Activated CD8-positive, alpha-beta memory T cell treated with anti-CD3 and anti-CD28 coated beads for 4 hours (primary cell): ENCODE measurements around the gene AGBL5.
A peak's percentile ranks its signal among the peaks of the same experiment; 100 is the strongest.

Experiments used
- DNase-seq, 2 donors: peaks; one replicate each; pipeline ENCODE4 v3.0.0-alpha.2; 2020; ENCODE audit warnings: low read depth in 2 of 2

Gene AGBL5

DNA sequence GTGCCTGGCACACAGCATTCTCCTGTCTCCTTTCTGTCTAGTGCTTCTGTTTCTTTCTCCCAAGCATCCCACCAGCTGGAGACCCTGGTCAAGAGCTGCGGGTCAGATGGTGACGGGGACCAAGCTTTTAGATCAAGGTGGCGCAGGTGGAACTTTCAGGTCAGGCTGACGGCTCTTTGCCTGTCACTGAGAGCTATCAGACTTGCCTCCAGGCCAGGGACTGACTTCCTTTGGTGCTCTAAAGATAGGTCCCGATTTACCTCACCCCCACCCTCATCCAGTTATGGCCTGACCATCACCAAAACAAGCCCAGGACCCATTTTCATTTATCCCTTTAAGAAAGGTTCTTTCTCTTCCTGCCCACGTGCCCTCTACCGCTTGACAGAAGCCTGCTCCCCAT lies 25.8 kb downstream of the AGBL5 start:
- DNase-seq: no peak

DNA sequence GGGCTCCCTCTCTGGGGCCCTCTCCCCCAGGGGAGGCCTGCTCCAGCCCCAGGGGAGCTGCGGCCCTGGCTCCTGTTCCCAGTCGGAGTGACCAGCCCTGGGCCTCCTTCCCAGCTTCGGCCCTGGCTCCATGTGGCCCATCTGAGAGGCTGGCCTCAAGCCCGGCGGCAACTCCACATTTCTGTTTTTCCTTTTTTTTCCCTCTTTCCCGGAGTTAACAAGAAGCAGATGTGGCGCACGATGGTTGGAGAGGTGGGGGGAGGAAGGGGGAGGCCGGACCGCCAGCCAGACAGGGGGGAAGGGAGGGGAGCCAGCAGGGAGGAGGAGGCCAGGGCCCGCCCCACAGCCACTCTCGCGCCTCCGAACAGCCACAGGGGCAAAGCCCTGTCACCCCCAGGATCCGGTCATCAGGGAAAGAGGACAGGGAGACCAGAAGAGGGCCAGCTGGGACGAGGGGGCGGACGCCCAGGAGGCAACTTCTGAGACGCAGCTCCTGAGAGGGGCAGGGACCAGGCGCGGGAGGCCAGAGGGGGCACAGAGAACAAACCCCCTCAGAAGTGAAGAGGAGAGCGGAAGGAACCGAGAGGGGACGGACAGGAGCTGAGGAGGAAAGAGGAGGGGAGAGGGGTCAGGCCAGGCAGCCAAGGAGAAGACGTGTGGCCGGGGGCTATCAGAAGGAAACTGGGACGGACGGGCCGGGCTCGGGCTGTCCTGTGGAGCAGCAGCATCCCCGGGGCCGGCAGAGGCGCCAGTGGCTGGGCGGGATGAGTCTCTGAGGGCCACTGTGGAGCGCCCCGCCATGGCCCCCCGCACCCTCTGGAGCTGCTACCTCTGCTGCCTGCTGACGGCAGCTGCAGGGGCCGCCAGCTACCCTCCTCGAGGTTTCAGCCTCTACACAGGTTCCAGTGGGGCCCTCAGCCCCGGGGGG lies 27.1 kb downstream of the AGBL5 start, which contains the start of gene EMILIN1:
Gene EMILIN1 (plus strand): TSS at position 349 of the 928 bp plus-strand sequence. CDS start 451 bp downstream, at position 800.
- no peak for DNase-seq

DNA sequence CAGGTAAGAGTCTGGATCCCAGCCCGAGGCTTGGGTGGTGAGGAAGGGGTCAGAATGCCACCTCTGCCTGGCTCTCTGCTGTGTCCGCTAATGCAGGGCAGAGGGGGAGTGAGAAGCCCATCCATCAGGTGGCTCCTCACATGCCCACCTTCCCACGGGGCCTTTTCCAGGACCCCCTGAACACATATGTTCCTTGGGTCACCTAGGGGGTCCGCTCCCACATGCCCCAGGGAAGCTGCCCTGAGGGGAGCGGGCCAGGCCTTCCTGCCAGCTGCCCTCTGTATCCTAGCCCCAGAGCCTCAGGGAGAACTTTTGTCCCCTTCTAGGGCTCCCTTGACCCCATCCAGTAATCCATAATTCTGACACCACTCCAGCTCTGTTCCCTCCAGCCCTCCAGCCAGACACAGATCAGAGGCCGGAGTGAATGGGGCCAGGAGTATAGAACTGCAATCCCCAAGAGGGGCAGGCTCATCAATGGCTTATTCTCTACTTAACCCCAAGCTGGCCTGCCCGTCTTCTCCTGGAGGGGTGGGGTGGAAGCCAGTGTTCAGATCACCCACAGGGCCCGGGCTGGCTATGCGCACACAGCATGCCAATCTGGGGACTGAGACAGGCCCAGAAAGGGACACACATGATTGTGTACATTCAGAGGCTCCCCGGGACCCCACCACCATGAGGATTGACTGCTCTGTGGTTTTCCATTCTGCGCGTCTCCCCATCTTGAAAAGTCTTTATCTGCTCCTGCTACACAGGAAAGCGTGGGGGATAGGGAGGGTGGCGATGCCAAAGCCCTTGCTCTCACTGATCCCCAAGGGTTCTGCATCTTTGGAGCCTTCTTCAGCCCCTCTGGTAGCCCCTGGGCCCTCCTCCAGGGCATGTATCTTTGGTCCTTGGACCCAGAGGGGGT lies 28.0 kb downstream of the AGBL5 start:
- DNase-seq: no peak

DNA sequence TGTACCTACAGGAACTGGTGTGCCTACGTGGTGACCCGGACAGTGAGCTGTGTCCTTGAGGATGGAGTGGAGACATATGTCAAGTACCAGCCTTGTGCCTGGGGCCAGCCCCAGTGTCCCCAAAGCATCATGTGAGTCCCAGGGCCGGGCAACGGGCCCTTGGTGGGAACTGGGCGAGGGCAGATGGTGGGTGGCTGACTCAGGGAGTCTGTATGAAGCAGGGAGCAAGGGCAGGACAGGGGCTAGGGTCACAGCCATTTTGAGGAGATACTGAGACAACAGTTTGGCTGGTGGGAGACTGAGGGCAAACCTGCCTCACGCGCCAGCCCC lies 28.6 kb downstream of the AGBL5 start:
- DNase-seq: no peak

DNA sequence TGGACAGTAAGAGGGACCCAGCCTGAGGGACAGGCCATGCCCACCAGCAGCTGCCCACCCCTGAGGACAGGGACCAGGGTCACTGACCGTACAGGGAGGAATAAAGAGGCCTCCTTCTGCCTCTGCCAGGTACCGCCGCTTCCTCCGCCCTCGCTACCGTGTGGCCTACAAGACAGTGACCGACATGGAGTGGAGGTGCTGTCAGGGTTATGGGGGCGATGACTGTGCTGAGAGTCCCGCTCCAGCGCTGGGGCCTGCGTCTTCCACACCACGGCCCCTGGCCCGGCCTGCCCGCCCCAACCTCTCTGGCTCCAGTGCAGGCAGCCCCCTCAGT lies 29.1 kb downstream of the AGBL5 start:
- no peak for DNase-seq

DNA sequence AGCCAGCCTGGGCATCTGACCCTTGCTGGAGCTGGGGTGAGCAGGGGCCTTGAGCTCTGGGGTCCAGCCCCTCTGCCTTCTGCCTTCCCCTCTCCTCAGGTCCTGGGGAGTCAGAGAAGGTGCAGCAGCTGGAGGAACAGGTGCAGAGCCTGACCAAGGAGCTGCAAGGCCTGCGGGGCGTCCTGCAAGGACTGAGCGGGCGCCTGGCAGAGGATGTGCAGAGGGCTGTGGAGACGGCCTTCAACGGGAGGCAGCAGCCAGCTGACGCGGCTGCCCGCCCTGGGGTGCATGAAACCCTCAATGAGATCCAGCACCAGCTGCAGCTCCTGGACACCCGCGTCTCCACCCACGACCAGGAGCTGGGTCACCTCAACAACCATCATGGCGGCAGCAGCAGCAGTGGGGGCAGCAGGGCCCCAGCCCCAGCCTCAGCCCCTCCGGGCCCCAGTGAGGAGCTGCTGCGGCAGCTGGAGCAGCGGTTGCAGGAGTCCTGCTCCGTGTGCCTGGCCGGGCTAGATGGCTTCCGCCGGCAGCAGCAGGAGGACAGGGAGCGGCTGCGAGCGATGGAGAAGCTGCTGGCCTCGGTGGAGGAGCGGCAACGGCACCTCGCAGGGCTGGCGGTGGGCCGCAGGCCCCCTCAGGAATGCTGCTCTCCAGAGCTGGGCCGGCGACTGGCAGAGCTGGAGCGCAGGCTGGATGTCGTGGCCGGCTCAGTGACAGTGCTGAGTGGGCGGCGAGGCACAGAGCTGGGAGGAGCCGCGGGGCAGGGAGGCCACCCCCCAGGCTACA lies 30.7 kb downstream of the AGBL5 start:
- no peak for DNase-seq

DNA sequence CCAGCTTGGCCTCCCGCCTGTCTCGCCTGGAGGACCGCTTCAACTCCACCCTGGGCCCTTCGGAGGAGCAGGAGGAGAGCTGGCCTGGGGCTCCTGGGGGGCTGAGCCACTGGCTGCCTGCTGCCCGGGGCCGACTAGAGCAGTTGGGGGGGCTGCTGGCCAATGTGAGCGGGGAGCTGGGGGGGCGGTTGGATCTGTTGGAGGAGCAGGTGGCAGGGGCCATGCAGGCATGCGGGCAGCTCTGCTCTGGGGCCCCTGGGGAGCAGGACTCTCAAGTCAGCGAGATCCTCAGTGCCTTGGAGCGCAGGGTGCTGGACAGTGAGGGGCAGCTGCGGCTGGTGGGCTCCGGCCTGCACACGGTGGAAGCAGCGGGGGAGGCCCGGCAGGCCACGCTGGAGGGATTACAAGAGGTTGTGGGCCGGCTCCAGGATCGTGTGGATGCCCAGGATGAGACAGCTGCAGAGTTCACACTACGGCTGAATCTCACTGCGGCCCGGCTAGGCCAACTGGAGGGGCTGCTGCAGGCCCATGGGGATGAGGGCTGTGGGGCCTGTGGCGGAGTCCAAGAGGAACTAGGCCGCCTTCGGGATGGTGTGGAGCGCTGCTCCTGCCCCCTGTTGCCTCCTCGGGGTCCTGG lies 31.4 kb downstream of the AGBL5 start:
- DNase-seq: no peak

DNA sequence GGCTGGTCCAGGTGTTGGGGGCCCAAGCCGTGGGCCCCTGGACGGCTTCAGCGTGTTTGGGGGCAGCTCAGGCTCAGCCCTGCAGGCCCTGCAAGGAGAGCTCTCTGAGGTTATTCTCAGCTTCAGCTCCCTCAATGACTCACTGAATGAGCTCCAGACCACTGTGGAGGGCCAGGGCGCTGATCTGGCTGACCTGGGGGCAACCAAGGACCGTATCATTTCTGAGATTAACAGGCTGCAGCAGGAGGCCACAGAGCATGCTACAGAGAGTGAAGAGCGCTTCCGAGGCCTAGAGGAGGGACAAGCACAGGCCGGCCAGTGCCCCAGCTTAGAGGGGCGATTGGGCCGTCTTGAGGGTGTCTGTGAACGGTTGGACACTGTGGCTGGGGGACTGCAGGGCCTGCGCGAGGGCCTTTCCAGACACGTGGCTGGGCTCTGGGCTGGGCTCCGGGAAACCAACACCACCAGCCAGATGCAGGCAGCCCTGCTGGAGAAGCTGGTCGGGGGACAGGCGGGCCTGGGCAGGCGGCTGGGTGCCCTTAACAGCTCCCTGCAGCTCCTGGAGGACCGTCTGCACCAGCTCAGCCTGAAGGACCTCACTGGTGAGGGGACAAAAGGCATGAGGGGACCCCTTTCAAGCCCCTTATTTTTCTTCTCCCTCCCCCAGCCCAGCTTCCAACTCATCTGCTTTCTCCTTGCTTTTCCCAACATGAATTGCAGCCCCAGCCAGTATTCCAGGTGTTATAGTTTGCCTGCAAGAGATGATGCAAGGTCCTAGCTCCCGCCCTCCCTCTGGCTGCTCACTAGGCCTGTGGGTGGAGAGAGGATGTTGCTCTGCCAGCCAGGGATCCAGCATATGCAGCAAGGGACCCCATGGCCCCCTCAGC lies 32.2 kb downstream of the AGBL5 start:
- DNase-seq: no peak

DNA sequence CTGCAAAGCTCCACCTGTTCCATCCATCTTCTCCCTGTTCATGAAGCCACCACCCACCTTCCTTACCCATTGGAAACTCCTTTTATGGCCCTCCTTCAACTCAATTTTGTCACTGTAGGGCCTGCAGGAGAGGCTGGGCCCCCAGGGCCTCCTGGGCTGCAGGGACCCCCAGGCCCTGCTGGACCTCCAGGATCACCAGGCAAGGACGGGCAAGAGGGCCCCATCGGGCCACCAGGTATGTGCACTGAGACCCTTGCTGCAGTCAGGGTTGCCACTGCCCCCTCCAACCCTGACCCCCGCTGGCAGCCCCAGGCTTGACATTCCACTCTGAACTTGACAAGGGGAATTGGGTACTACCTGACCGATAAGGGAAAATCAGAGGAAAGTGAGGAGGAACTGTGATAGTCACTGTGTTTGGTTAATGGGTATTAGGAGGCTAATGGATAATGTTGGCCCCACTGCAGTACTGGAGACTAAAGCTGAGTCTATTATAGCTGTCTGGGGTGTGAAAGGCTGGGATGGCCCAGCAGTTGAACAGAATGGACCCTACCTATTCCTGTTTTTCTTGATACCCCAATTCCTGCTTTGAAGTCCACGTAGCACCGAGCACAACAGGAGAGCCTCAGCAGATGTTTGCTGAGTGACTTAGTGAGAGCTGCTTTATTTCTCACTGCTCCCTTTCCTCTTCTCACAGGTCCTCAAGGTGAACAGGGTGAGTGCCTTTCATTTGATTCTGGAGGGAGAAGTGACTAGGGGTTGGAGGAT lies 33.0 kb downstream of the AGBL5 start:
- no peak for DNase-seq

DNA sequence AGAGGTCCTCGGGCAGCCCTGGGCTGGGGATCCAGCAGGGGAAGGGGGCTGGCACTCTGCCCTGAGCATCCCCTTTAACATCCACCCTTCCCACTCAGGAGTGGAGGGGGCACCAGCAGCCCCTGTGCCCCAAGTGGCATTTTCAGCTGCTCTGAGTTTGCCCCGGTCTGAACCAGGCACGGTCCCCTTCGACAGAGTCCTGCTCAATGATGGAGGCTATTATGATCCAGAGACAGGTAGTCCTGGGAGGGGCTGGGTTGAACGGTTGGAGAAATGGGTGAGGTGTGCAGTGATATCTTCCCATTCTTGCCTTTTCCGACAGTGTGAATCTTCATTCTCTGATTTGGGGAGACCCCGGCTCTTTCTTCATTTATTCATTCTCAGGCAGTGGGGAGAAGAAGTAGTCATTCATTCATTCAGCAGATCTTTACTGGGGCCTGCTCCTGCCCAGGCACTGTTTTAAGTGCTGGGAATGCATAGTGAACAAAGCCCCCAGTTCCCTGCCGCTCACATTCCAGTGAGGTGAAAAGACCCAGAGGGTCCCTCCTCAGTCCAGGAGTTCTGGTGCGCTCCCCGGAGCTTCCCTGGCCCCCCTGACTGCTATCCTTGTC lies 33.7 kb downstream of the AGBL5 start:
- DNase-seq: no peak

DNA sequence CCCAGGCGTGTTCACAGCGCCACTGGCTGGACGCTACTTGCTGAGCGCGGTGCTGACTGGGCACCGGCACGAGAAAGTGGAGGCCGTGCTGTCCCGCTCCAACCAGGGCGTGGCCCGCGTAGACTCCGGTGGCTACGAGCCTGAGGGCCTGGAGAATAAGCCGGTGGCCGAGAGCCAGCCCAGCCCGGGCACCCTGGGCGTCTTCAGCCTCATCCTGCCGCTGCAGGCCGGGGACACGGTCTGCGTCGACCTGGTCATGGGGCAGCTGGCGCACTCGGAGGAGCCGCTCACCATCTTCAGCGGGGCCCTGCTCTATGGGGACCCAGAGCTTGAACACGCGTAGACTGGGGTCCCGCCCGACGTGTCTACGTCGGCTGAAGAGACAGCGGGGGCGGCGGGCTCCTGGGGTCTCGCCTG lies 34.2 kb downstream of the AGBL5 start:
- no peak for DNase-seq

DNA sequence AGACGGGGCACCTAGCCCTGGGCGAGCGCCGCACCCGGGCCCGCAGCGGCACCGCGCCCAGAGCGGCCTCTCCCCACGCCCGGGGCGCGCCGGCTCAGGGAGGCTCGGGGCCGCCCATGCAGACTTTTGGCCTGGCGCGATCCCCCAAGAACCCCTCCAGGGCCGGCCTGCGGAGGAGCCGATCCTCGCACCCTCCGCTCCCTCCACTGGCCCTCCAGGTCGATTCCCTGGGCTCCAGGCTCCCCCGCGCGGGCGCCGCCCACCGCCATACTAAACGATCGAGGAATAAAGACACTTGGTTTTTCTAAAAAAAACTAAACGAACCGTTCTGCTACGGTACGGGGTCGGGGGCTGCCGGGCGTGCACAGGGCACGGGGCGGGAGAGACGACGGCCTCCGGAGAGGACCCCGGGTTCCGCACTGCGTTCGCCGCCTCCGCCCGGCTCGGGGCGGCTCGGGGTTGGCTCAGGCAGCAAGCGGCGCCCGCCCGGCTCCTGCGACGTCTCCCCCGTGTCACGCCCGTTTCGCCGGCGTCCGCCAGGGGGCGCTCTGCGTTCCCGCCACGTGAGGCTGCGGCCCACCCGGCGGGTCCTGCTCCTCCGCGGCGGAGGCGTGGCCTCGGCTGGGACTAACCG lies 34.7 kb downstream of the AGBL5 start:
- DNase-seq: peak; percentile 93 to 97

DNA sequence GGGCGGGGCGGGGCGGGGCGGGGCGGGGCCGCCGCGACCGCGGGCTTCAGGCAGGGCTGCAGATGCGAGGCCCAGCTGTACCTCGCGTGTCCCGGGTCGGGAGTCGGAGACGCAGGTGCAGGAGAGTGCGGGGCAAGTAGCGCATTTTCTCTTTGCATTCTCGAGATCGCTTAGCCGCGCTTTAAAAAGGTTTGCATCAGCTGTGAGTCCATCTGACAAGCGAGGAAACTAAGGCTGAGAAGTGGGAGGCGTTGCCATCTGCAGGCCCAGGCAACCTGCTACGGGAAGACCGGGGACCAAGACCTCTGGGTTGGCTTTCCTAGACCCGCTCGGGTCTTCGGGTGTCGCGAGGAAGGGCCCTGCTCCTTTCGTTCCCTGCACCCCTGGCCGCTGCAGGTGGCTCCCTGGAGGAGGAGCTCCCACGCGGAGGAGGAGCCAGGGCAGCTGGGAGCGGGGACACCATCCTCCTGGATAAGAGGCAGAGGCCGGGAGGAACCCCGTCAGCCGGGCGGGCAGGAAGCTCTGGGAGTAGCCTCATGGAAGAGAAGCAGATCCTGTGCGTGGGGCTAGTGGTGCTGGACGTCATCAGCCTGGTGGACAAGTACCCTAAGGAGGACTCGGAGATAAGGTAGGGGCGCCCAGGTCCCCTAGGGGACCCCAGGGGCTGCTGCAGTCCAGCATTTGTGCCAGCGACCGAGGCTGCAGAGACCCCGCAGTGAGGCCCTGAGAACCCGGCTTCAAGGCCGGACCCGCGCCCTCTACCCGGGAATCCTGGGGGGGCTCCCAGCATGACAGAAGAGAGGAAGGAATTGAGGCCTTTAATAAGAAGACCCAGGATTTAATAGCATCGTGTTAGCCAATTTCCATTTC lies 35.5 kb downstream of the AGBL5 start, which contains the start of gene KHK:
Gene KHK (plus strand): TSS at position 49 of the 870 bp plus-strand sequence. CDS start 488 bp downstream, at position 537.
- no peak for DNase-seq

DNA sequence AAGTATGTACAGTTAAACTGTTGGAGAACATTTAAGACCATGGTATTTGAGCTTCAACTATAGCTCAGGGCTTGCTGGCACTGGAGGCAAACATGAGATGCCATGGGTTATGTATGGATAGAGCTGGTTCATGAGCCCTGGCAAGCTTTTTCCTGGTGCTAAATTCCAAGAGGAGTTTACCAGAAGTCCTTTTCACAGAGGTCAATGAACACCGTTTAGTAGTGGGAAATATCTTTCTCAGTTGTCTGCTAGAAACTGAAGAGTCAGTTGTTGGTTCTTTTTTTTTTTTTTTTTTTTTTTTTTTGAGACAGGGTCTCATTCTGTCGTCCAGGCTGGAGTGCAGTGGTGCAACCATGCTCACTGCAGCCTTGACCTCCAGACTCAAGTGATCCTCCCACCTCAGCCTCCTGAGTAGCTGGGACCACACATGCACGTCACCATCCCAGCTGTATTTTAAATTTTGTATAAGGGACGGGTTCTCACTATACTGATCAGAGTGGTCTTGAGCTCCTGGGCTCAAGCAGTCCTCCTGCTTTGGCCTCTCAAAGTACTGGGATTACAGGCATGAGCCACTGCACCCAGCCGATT lies 36.4 kb downstream of the AGBL5 start:
- DNase-seq: no peak

DNA sequence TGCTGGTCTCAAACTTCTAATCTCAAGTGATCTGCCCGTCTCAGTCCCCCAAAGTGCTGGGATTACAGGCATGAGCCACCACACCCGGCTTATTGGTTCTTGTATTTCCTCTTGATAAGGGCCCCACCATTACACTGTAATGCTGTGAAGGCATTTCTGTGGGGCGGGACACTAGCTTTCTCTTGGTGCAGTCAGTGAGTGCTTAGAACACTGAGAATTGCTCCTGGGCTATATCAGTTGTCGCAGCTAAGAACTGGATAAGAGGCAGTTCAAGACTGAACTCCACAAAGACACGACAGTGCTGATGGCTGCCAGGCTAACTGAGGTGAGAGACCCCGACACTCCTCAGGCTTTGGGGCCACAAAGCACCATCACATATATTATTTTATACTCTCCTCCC lies 37.2 kb downstream of the AGBL5 start:
- no peak for DNase-seq

DNA sequence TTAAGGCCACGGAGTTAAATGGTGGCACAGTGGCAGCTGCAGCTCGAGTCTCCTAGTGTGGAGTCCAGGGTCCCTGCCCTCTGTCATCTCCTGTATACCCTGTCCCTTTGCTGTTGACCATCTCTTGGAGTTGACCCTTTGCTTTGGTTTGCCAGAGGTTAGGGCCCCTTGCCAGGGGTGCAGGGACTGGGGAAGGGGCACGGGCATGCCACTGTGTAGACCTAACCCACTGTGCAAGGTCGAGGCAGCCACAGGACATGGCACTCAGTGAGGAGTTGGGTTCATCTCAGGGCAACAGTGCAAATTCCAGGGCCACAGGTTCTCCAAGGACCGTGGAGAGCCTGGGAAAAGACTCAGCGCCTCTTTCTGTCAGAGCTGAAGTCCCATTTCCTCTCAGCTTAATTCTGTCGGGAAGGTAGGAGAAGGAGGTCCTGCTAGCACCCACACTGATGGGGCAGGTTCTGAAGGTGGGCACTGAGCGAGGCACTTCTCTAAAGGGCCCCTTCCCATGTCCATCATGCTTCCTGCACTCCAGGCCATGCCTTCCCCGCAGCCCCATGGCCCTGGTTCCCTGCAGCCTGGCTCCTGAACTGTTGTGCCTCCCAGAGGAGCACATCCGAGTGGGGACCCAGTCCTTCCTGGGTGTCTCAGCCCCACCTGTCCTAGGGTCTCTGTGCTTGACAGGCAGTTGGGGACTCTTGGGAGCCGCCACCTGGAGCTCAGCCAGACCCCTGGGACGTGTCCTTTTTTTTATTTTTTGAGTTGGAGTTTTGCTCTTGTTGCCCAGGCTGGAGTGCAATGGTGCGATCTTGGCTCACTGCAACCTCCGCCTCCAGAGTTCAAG lies 37.9 kb downstream of the AGBL5 start:
- DNase-seq: no peak
